Activated naive CD4-positive, alpha-beta T cell treated with anti-CD3 and anti-CD28 coated beads, Interleukin-2, amount 50 U/mL, for 16 hours (primary cell): ENCODE measurements around the gene MEPE.

Experiments
- DNase-seq: peaks from one replicate; pipeline ENCODE4 v3.0.0-alpha.2; 2020

MEPE gene

GRCh38 chr4:87832669-87833068, at the start of gene MEPE:
Gene MEPE, plus strand, starts transcription at chr4:87832969. Its CDS starts 1,746 bp downstream, at chr4:87834715.
- no peak for DNase-seq

- DNase-seq, result no peak
Measured at GRCh38 chr4:87783781-87784180, 49.0 kb upstream of the MEPE start.

GRCh38 chr4:87785731-87786509, 46.8 kb upstream of the MEPE start:
- no peak for DNase-seq

- DNase-seq, result no peak
Measured at GRCh38 chr4:87799301-87800113, 33.3 kb upstream of the MEPE start, which contains the start of gene IBSP. Gene IBSP, plus strand, starts transcription at chr4:87799554. Its CDS starts 2,808 bp downstream, at chr4:87802362.

GRCh38 chr4:87802858-87803257, 29.9 kb upstream of the MEPE start:
- no peak for DNase-seq

- DNase-seq, result no peak
Measured at GRCh38 chr4:87803421-87803820, 29.3 kb upstream of the MEPE start.

- DNase-seq, result no peak
Measured at GRCh38 chr4:87804871-87805270, 27.9 kb upstream of the MEPE start.

- no peak for DNase-seq
Measured at GRCh38 chr4:87805971-87806370, 26.8 kb upstream of the MEPE start.

- no peak for DNase-seq
Measured at GRCh38 chr4:87806520-87806919, 26.2 kb upstream of the MEPE start.

GRCh38 chr4:87807402-87807801, 25.4 kb upstream of the MEPE start:
- no peak for DNase-seq

GRCh38 chr4:87811977-87812376, 20.8 kb upstream of the MEPE start:
- DNase-seq, result no peak

GRCh38 chr4:87819281-87819919, 13.4 kb upstream of the MEPE start:
- DNase-seq, result no peak

- DNase-seq, result no peak
Measured at GRCh38 chr4:87823200-87823599, 9.6 kb upstream of the MEPE start.

GRCh38 chr4:87823724-87824123, 9.0 kb upstream of the MEPE start:
- DNase-seq, result no peak

- DNase-seq, result no peak
Measured at GRCh38 chr4:87824352-87824751, 8.4 kb upstream of the MEPE start.

- DNase-seq, result no peak
Measured at GRCh38 chr4:87834401-87834800, 1.6 kb downstream of the MEPE start.

GRCh38 chr4:87835197-87835596, 2.4 kb downstream of the MEPE start:
- DNase-seq, result no peak

- no peak for DNase-seq
Measured at GRCh38 chr4:87835743-87836142, 3.0 kb downstream of the MEPE start.

- DNase-seq, result no peak
Measured at GRCh38 chr4:87838205-87838604, 5.4 kb downstream of the MEPE start.

GRCh38 chr4:87838890-87839591, 6.3 kb downstream of the MEPE start:
- no peak for DNase-seq

- no peak for DNase-seq
Measured at GRCh38 chr4:87839592-87839946, 6.8 kb downstream of the MEPE start.

GRCh38 chr4:87840149-87840548, 7.4 kb downstream of the MEPE start:
- DNase-seq, result no peak

- DNase-seq, result no peak
Measured at GRCh38 chr4:87843936-87844335, 11.2 kb downstream of the MEPE start.
